ENCODE results near the gene HOXB3.
A peak's percentile ranks its signal among the peaks of the same experiment; 100 is the strongest.

Gene HOXB3

DNA sequence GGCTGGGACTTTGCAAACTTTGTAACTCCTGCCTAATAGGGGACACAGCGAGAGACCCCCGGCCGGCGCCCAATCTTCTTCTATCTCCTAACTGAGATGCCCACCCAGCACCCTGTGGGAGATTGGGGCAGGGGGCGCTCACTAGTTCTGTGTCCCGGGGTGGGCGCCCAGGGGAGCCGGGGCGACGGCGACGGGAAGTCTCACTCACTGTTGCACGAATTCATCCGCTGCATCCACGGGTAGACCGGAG, 7.4 kb upstream of the HOXB3 start:
- TF ChIP-seq, protein P1, sequence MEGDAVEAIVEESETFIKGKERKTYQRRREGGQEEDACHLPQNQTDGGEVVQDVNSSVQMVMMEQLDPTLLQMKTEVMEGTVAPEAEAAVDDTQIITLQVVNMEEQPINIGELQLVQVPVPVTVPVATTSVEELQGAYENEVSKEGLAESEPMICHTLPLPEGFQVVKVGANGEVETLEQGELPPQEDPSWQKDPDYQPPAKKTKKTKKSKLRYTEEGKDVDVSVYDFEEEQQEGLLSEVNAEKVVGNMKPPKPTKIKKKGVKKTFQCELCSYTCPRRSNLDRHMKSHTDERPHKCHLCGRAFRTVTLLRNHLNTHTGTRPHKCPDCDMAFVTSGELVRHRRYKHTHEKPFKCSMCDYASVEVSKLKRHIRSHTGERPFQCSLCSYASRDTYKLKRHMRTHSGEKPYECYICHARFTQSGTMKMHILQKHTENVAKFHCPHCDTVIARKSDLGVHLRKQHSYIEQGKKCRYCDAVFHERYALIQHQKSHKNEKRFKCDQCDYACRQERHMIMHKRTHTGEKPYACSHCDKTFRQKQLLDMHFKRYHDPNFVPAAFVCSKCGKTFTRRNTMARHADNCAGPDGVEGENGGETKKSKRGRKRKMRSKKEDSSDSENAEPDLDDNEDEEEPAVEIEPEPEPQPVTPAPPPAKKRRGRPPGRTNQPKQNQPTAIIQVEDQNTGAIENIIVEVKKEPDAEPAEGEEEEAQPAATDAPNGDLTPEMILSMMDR (IDR thresholded peaks at IDR 0.05; ENCODE audit: low read depth, low read length, missing control alignments) = no peak
- H3K4me3 ChIP-seq (ENCODE audit: low read depth, low read length) = peak overlapping the region; percentile 44
- DNase-seq (ENCODE audit: low read depth) = no peak
- in situ Hi-C loops (cut with HindIII; ENCODE audit: low sequenced_read_pairs) = no loop called here

DNA sequence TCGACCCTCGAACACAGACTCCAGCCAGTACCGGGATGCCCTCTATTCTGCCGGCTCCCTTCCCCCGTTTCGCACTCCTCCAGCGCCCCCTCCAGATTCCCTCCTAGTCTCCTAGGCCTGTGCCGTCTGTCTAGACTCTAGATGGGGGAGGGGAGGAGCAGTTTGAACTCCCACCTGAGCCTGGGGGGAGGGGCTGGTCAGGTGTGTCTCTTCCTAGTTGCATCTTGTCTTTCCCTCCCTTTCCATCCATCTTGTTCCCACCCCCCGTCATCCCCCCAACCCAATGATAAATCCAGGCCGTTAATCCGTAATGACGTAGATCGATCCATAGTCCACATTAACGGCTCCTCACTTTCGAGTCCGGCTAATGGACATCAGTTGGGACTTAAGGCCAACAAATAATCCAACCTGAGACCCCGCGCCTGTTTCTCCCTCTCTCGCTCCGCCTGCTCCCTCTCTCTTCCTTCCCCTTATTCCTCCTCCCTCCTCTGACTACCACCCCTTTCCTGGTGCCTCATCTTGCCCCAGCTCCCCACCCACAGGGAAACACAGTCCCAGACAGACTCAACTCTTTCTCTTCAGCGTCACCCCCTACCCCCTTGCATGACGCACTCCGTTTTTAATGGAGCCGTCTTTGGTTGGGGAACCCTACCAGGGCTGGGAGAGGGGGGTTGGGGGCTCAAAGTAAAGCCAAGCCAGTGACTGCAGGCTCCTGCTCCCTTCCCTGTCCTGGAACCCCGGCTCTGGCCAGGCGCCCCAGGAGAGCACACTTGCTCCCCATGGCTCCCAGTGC, 6.9 kb upstream of the HOXB3 start:
- in situ Hi-C loops (cut with HindIII; ENCODE audit: low sequenced_read_pairs) = no loop called here
- H3K4me3 ChIP-seq (ENCODE audit: low read depth, low read length) = peak overlapping the region; percentile 44
- no peak for DNase-seq (ENCODE audit: low read depth)
- TF ChIP-seq, protein P1 (IDR thresholded peaks at IDR 0.05; ENCODE audit: low read depth, low read length, missing control alignments) = no peak

DNA sequence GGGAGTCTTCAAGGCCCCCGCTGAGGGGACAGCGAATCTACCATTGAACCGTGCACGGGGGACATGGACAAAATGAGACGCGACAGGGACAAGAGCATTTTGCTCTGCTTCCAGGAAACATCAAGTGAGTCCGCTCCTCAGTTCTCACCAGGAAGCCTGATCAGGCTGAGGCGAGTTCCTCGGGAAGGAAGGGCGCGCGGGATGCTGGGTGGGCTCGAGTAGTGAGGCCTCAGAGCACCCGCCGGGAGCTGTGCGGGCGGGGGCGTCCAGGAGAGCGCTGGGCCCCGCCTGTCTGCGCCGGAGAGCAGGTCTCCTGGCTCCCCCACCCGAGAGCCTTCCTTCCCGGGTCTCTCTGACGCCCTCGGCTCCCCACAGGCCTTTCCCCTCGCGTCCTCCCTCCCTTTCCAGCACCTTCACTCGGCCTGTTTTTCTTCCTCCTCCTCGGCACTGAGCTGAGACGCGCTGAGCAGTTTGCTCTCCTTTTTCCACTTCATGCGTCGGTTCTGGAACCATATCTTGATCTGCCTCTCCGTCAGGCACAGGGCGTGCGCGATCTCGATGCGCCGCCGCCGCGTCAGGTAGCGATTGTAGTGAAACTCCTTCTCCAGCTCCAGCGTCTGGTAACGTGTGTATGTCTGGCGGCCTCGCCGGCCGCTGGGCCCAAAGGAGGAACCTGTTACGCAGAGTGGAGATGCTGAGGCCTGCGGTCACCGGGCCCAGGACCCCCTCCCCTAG, 6.1 kb upstream of the HOXB3 start:
- TF ChIP-seq, protein P1 (IDR thresholded peaks at IDR 0.05; ENCODE audit: low read depth, low read length, missing control alignments) = no peak
- no peak for DNase-seq (ENCODE audit: low read depth)
- peak overlapping the region; percentile 44 for H3K4me3 ChIP-seq (ENCODE audit: low read depth, low read length)
- in situ Hi-C loops (cut with HindIII; ENCODE audit: low sequenced_read_pairs) = no loop called here

DNA sequence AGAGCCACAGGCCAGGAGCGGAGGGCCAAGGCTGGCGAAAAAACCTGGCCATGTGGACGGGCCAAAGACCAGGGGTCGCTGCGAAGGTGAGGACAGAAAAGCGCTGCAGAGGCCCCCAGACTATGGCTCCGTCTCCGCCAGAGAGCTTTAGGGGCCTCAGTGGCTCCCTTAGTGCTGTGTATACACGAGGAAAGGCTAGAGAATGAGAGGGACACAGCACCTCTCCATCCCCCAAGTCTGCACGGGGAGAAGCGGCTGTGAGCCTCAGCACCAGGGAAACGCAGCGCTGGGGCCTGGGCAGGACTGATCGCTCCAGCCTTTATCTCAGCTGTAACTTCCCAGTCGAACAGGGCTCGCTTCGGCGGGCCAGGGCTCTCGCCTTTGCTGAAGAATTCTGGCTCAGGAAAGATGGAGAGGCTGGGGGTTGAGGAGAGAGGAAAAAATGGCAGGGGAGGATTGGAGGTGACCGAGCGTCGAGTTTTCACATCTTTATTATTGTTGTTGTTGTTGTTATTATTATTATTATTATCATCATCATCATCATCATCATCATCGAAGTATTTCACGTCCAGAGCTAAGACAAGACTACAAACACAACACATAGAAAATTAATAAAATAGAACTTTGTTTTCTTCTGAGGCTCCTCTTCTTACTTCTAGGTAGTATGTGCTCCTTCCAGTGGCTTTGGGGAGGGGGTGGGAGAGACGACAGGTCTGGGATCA, 5.4 kb upstream of the HOXB3 start:
- no peak for DNase-seq (ENCODE audit: low read depth)
- in situ Hi-C loops (cut with HindIII; ENCODE audit: low sequenced_read_pairs) = no loop called here
- H3K4me3 ChIP-seq (ENCODE audit: low read depth, low read length) = no peak overlapping the region
- TF ChIP-seq, protein P1 (IDR thresholded peaks at IDR 0.05; ENCODE audit: low read depth, low read length, missing control alignments) = no peak

DNA sequence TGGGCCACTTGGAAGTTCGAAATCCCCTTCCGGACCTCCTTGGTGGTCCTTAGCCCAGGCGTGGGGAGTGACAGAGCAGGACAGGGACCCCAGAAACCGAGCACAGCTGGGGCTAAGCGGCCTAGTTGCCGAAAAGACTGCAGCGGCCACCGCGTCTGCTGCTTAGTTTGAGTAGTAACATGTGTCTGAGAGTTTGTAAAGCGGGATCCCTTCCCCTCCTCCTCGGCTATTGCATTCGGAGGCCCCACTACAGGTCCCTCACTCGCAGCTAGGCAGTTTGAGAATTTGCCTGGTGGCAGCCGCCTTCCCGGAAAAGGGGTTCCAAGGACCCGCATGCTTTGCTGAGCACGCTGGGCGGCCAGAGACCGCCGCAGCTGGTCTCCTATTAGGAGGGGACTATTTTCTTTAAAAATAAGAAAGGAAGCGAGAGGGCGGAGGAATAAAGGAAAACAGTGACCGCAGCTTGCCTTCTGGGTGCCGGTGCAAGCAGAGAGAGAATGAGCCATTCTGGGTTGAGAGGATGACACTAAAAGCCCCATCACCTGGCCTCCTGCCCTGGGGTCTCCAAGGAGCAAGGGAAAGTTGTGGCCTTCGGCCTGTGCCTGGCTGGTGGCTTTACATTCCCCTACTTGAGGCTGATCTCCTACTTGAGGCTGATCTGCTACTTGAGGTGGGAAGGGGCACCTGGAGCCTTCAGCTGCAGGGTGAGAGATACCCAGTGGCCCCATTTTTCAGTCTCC, 4.7 kb upstream of the HOXB3 start:
- TF ChIP-seq, protein P1 (IDR thresholded peaks at IDR 0.05; ENCODE audit: low read depth, low read length, missing control alignments) = no peak
- in situ Hi-C loops (cut with HindIII; ENCODE audit: low sequenced_read_pairs) = loop anchor here (5.0 kb wide), 1 partner anchor 247 kb away; no protein-coding TSS in a partner anchor
- H3K4me3 ChIP-seq (ENCODE audit: low read depth, low read length) = peak overlapping the region; percentile 60
- no peak for DNase-seq (ENCODE audit: low read depth)

Measured in astrocyte of the cerebellum (primary cell).